ENCODE measurements around the gene PLCD1. TPM values are rescaled to one million over a fixed set of nuclear protein-coding genes. Genes with fewer than 3 reads are reported as not detected.
"Not testable (repeated sequence)": the region's sequence is repeated elsewhere in the genome, so short reads cannot be mapped to it uniquely, and the experiment has no call there.

Gene PLCD1
- total RNA-seq, 1 donor from 2014 or later: 19.0 TPM

DNA sequence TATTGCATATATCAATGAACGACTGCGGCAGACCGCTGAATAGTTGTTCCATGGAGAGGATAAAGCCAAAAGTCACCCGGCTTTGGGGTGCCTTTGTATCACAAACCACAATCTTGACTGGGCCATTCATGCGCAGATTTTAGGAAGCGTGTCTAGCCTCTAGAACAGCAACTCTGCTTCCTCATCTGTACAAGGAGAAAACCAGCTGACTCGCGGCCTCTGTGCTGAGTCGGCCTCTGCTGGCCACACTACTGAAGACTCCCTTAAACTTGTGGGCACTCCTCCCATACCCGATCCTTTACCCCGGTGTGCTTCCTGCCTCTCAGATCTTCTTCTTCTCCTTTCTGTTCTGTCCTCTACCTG, 10.4 kb upstream of the PLCD1 start:
- Histone ChIP-seq H3K4me3 (ENCODE audit: low read depth, low read length) (no peak overlapping the region), H3K27me3 (ENCODE audit: control insufficient read depth, insufficient read depth, low read length) (peaks cover 8% of the 10 kb centered on the region), H3K36me3 (ENCODE audit: control insufficient read depth, insufficient read depth, low read length) (no peaks in the 10 kb centered on the region)
- DNase-seq (ENCODE audit: low read depth): no peak
- TF ChIP-seq, protein P1, sequence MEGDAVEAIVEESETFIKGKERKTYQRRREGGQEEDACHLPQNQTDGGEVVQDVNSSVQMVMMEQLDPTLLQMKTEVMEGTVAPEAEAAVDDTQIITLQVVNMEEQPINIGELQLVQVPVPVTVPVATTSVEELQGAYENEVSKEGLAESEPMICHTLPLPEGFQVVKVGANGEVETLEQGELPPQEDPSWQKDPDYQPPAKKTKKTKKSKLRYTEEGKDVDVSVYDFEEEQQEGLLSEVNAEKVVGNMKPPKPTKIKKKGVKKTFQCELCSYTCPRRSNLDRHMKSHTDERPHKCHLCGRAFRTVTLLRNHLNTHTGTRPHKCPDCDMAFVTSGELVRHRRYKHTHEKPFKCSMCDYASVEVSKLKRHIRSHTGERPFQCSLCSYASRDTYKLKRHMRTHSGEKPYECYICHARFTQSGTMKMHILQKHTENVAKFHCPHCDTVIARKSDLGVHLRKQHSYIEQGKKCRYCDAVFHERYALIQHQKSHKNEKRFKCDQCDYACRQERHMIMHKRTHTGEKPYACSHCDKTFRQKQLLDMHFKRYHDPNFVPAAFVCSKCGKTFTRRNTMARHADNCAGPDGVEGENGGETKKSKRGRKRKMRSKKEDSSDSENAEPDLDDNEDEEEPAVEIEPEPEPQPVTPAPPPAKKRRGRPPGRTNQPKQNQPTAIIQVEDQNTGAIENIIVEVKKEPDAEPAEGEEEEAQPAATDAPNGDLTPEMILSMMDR (IDR thresholded peaks at IDR 0.05; ENCODE audit: insufficient read depth, low read length, poor library complexity, severe bottlenecking): peak; percentile 20

DNA sequence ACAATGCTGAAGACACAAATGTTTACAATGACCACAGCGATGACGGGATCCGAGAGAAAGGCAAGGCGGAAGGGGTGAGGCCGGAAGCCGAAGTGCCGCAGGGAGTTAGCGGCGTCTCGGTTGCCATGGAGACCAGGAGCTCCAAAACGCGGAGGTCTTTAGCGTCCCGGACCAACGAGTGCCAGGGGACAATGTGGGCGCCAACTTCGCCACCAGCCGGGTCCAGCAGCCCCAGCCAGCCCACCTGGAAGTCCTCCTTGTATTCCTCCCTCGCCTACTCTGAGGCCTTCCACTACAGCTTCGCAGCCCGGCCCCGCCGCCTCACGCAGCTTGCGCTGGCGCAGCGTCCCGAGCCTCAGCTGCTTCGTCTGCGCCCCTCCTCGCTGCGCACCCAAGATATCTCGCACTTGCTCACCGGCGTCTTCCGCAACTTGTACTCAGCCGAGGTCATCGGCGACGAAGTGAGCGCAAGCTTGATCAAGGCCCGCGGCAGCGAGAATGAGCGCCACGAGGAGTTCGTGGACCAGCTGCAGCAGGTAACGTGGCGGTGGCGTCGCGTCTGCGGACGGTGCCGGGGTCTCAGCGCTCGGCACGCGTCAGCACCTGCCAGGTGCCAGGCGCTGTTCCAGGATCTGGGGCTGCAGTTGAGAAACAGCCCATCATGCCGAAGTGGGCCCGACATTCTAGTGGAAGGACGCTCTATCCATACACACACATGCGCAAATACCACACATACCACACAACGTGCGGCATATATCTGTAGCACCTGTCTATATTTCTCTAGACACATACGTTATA, 9.9 kb upstream of the PLCD1 start, which contains the start of gene DLEC1:
TSS of gene DLEC1 (plus strand) at position 108 of the 798 bp plus-strand sequence. CDS start at position 126, 18 bp downstream.
- H3K27me3 ChIP-seq (ENCODE audit: control insufficient read depth, insufficient read depth, low read length): peaks cover 8% of the 10 kb centered on the region
- H3K36me3 ChIP-seq (ENCODE audit: control insufficient read depth, insufficient read depth, low read length): no peaks in the 10 kb centered on the region
- peak within 1 kb of the TSS; percentile 41 for H3K4me3 ChIP-seq (ENCODE audit: low read depth, low read length)
- TF ChIP-seq, protein P1 (IDR thresholded peaks at IDR 0.05; ENCODE audit: insufficient read depth, low read length, poor library complexity, severe bottlenecking): no peak
- DNase-seq (ENCODE audit: low read depth): no peak

DNA sequence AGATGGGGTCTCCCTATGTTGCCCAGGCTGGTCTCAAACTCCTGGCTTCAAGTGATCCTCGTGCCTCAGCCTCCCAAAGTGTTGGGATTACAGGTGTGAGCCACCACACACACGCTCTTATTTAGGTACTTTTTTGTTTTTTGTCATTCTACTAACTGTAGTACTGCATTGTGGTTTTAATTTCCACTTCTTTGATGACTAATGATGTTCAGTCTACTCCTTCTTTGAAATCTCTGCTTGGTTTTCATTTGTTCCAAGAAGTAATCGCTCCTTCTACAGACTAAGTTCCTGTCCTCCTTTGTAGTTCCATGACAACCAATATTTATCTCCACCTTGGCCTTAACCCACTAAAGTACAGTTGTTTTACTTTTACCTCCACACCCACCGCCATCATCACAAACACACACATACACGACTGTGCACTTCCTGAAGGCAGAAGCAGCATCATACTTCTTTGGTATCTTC, 9.0 kb upstream of the PLCD1 start:
- no peak overlapping the region for H3K4me3 ChIP-seq (ENCODE audit: low read depth, low read length)
- H3K27me3 ChIP-seq (ENCODE audit: control insufficient read depth, insufficient read depth, low read length): peaks cover 8% of the 10 kb centered on the region
- no peak for DNase-seq (ENCODE audit: low read depth)
- TF ChIP-seq, protein P1 (IDR thresholded peaks at IDR 0.05; ENCODE audit: insufficient read depth, low read length, poor library complexity, severe bottlenecking): no peak
- H3K36me3 ChIP-seq (ENCODE audit: control insufficient read depth, insufficient read depth, low read length): no peaks in the 10 kb centered on the region

DNA sequence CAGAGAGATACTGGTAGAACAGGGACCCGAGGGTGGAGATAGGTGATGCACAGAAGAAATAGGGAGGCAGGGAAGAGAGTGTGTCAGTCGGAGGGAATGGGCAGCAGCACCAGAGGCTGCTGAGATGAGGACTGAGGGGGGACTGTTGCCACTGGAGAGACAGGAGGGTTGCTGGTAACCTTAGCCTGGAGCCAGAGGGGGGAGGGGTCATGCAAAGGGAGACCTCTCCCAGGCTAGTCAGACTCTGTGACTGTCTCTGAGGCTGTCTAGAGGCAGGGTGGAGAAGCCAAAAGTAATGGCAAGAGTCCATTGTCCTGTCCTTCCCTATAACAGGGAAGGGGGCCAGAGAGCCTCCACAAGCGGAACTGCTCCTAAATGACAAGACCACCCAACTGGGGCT, 7.5 kb upstream of the PLCD1 start:
- Histone ChIP-seq H3K4me3 (ENCODE audit: low read depth, low read length) (no peak overlapping the region), H3K36me3 (ENCODE audit: control insufficient read depth, insufficient read depth, low read length) (no peaks in the 10 kb centered on the region), H3K27me3 (ENCODE audit: control insufficient read depth, insufficient read depth, low read length) (peaks cover 8% of the 10 kb centered on the region)
- DNase-seq (ENCODE audit: low read depth): no peak
- TF ChIP-seq, protein P1 (IDR thresholded peaks at IDR 0.05; ENCODE audit: insufficient read depth, low read length, poor library complexity, severe bottlenecking): no peak

DNA sequence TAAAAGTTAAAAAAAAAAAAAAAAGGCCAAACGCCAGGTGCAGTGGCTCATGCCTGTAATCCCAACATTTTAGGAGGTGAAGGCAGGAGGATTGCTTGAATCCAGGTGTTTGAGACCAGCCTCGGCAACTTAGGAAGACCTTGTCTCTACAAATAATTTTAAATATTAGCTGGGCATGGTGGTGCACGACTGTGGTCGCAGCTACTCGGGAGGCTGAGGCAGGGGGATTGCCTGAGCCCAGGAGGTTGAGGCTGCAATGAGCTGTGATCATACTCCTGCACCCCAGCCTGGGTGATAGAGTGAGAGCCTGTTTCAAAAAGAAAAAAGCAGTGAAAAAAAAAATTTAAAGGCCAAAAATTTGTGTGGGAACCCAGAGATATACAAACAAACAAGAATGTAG, 6.8 kb upstream of the PLCD1 start:
- Histone ChIP-seq H3K27me3 (ENCODE audit: control insufficient read depth, insufficient read depth, low read length) (peaks cover 8% of the 10 kb centered on the region), H3K36me3 (ENCODE audit: control insufficient read depth, insufficient read depth, low read length) (no peaks in the 10 kb centered on the region), H3K4me3 (ENCODE audit: low read depth, low read length) (no peak overlapping the region)
- TF ChIP-seq, protein P1 (IDR thresholded peaks at IDR 0.05; ENCODE audit: insufficient read depth, low read length, poor library complexity, severe bottlenecking): no peak
- DNase-seq (ENCODE audit: low read depth): no peak

DNA sequence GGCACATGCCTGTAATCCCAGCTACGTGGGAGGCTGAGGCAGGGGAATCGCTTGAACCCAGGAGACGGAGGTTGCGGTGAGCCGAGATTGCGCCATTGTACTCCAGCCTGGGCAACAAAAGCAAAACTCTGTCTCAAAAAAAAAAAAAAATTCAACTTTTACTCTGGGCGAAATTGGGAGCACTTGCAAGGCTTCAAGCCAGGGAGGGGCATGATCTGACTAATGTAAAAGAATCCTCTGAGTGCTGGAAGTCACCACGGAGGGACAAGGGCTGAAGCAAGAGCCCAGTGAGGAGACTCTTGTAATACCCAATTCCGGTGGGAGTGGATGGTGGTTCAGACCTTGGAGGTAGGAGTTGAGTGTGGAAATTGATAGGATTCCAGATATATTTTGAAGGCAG, 4.9 kb upstream of the PLCD1 start:
- H3K36me3 ChIP-seq (ENCODE audit: control insufficient read depth, insufficient read depth, low read length); H3K27me3 ChIP-seq (ENCODE audit: control insufficient read depth, insufficient read depth, low read length); H3K4me3 ChIP-seq (ENCODE audit: low read depth, low read length); DNase-seq (ENCODE audit: low read depth): not testable (repeated sequence)

DNA sequence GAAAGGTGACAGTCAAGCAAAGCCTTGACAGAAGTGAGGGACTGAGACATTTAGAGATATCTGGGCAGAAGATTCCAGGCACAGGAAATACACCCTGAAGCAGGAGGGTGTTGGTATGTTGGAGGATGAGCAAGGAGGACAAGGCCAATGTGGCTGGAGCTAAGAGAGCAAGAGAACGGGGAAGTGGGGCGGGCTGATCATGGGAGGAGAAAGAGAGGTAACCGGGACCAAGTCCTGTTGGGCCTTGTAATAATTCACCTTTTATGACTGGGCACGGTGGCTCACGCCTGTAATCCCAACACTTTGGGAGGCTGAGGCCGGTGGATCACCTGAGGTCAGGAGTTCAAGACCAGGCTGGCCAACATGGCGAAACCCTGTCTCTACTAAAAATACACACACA, 4.1 kb upstream of the PLCD1 start:
- H3K4me3 ChIP-seq (ENCODE audit: low read depth, low read length); DNase-seq (ENCODE audit: low read depth); H3K36me3 ChIP-seq (ENCODE audit: control insufficient read depth, insufficient read depth, low read length); H3K27me3 ChIP-seq (ENCODE audit: control insufficient read depth, insufficient read depth, low read length): not testable (repeated sequence)

Measured in kidney epithelial cell (primary cell).